ENCODE measurements around the gene RBMS1.
"Not testable (repeated sequence)": the region's sequence is repeated elsewhere in the genome, so short reads cannot be mapped to it uniquely, and the experiment has no call there.

RBMS1 gene

DNA sequence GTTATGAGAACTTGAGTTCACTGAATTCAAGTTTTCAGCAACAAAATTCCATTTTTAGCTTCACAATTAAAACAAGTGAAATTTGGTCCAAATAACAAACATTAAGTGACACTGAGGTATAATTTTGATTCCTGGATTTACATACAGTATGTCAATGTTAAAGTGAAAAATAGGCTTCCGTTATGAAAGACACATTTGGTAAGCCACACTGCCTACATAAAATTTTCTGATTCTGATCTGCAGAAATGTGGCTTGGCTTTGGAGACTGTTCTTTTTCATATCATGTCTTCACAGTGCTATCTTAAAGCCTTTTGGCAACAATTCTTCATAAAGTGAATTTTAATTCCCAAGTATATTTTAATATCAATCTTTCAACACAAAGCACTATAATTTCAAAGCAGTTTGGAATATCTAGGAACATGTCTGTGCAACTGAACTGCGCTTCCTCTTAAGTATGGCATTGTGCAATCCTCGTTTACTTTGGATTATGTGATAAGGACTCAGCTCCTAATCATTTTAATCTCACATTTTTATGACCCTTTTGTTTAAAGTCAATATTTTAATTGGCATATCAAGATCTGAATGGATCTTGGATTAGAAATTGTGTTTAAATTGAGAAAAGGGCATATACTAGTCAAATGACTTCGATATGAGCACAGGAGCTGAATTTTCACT, 60.0 kb downstream of the RBMS1 start:
- DNase-seq (ENCODE audit: low read depth), result no peak

GRCh38 chr2:160432633-160433032, 61.0 kb downstream of the RBMS1 start:
- no peak for DNase-seq (ENCODE audit: low read depth)

- no peak for DNase-seq (ENCODE audit: low read depth)
These were observed 62.2 kb downstream of the RBMS1 start for GRCh38 chr2:160431441-160431840.

DNA sequence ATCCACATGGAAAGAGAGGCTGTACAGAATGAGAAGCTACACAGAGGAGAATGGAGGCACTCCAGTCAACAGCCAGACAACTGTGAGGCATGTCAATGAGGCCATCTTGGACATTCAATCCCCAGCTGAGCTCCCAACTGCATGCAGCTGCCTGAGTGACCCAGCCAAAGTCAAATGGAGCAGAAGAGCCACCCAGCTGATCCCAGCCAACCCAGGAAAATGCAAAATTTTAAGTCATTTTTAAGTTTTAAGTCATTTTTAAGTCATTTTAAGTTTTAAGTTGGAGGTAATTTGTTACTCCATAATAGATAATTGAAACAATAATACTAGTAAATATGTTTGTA, 63.6 kb downstream of the RBMS1 start:
- DNase-seq (ENCODE audit: low read depth), result no peak

DNA sequence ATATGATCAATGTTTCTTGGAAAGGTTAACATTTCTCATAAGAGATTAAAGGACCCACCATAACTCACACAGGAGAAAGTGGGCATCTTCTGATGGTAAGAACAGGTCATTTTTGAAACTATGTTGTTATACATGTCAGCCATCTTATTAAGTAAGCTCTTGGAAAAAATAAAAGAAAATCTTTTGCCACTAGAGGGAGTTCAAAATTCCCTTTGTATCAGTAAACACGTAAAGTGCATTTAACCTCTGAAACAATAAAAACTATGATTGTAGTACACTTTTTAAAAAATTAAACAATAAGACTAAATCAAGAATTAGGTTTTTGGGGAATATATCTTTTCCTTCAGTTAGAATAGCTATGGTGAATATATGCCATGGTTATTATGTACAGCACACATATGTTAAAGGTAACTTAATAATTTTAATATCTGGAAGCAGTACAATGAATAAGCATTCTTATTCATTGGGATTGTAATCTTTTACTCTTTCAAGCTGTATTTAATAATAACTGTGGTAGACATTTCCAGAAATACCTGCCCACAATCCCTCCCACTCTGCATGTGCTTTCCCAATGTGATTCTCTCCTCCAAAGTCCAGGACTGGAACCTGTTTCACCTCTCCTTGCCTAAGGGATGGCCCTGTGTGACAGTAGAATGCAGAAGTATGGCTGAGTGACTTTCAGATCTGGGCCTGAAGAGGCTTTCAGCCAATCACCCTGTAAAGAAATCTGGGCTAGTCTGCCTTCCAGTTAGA, 64.2 kb downstream of the RBMS1 start:
- no peak for DNase-seq (ENCODE audit: low read depth)

- DNase-seq (ENCODE audit: low read depth), result no peak
These were observed 65.2 kb downstream of the RBMS1 start for GRCh38 chr2:160428405-160428763.

- DNase-seq (ENCODE audit: low read depth), result no peak
These were observed 65.8 kb downstream of the RBMS1 start for GRCh38 chr2:160427629-160428404.

DNA sequence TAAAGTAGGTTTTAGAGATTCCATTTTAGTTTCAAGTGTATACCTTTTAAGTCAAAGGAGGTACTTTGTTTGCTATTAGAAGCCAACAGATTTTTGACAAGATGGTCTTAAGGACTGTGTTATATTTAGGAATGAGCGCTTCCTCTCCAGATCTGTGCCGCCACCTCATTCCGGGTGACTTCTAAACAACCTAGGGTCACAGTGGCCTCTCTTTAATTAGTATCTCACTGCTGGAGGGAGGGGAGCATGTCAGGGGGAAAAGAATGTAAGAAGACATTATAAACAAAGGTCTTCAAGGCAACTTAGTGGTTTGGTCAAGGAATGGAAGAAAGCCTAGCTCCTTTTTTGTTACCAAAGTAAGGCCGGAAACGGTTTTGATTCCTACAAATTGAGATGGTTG, 67.0 kb downstream of the RBMS1 start:
- no peak for DNase-seq (ENCODE audit: low read depth)

DNA sequence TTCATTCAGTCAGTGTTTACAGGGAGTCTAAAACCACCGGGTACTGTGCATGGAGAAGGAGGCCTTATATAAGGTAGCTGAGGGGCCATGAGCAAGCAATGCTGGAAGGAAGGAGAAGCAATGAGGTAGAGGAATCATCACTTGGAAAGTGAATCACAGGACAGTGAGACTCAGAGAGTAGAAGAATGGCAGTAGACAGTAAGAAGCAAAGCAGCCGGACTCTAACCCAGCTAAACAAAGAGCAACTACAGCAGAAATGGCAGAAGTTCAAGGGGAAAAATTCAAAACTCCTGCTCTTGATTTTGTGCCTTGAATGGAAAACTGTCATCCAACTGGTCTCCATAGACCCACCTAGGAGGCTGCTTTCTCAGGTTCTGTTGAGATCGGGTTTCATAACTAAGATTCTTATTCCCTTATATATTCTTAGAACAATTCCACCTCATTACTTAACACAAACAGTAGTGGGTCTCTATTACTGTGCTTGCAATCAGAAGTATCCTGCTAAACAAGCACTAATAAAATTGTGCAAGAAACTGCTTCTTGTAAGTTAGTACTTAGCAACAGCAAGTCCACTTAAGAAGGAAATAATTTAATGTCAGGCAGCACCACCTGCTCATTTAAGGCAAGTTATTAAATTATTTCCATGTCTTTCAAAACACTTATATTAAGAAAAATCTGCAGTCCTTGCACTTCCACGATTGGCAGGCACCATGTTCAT, 68.0 kb downstream of the RBMS1 start:
- no peak for DNase-seq (ENCODE audit: low read depth)

DNA sequence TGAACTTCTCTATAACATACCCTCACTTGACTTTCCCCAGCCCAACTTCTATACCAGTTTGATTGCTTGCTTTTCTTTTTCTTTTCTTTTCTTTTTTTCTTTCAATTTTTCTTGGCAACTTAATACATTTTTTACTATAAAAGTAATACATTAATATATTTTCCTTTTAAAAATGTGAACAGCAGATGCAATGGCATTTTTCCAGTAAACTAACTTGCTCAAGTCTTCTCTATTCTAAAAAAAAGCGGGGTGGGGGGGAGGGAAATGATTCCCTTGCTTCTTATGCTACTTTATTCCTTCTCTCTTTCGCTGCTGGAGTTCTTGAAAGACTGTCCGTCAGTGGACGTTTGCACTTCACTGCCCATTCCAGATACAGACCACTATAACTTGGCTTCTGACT, 70.5 kb downstream of the RBMS1 start:
- DNase-seq (ENCODE audit: low read depth), result no peak

DNA sequence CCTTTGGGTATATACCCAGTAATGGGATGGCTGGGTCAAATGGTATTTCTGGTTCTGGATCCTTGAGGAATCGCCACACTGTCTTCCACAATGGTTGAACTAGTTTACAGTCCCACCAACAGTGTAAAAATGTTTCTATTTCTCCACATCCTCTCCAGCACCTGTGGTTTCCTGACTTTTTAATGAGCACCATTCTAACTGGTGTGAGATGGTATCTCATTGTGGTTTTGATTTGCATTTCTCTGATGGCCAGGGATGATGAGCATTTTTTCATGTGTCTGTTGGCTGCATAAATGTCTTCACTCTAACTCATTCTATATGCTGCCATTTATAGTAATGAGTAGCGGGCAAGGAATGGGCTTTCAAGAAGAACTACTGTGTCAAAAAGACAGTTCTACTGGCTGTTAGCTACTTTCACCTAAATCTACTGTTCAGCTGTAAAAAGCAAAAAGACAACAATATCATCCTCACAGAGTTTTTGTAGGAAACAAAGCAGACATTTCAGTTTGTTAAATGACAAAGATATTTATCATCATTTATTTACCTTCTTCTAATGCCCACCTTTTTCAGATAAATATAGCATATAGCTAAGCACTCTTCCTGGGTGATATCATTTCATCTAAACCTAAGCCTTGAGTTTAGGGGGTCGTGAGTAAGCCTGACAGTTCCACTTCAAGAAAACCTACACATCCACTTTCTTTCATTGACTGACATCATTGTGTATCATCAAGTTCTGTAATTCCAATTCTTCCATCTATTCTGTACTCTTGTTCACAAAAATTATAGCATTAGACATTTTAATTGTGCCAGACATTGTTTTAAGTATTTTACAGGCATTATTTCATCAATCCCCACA, 71.7 kb downstream of the RBMS1 start:
- DNase-seq (ENCODE audit: low read depth), result not testable (repeated sequence)

- DNase-seq (ENCODE audit: low read depth), result no peak
These were observed 72.9 kb downstream of the RBMS1 start for GRCh38 chr2:160420711-160421110.

DNA sequence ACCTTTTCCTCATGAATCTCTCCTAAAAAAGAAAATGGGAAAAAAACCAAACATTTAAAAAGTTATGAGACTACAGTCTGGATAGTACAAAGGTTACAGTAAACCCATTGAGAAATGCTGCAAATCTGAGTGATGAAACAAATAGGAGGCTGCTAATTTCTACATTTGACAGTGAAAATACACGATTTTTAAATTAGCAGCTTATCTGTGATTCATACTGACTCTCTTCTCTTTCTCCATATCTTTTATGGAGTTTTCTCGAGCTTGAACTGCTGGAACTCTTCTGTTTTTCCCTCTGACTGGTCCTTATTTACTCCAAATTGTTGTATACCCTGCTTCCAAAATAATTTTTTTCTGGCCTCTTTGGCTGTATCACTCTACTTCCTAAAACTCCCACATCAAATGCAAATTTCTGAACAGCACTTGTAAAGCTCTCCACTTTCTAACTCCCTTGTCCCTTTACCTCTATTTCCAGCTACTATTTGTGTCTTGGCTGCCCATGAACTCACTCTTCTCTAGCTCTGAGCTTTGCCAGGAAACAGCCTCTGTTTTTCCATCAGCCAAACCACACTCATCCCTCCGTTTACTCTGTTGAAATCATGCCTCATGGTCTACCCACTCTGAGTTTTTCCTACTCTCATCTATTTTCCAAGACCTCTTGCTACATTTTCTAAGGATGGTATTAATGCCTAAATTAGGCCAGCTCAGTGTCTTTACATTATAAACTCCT, 73.7 kb downstream of the RBMS1 start:
- peak; percentile 90 for DNase-seq (ENCODE audit: low read depth)

DNA sequence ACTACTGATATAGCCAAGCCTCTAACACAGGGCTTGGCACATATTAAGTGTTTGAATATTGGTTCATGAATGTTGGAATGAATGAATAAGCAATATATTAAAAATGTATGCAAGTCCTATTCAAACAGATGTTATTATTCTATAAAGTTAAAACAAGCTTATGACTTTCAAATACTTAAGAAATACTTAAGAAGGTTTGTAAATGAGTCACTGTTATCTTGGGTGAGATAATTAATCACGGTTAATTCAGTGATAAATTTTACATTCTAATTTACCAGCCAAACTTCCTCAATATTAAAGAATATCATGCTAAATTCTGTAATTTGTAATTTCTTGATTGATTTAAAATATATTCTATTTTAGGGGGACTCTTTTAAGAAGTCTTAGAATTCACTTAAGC, 74.8 kb downstream of the RBMS1 start:
- no peak for DNase-seq (ENCODE audit: low read depth)

- no peak for DNase-seq (ENCODE audit: low read depth)
These were observed 75.2 kb downstream of the RBMS1 start for GRCh38 chr2:160418398-160418765.

- peak; percentile 90 for DNase-seq (ENCODE audit: low read depth)
These were observed 75.7 kb downstream of the RBMS1 start for GRCh38 chr2:160417745-160418397.

DNA sequence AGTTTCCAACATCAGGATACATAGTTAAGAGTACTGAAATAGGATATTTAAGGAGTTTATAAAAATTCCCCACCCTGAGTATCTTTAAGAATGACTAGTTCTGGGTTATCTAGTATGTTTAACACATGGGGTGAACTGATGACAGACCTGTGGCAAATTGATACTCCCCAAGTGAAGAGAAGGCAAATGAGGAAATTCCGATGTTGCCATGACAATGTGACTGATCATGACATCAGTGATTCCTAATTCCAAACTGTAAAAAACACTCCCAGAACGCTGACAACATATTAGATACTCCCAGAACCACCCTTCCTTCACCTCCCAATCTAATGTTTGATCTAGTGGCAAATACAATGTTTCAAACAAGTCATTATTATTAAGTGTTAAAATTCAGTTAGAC, 77.6 kb downstream of the RBMS1 start:
- DNase-seq (ENCODE audit: low read depth), result peak; percentile 75

- no peak for DNase-seq (ENCODE audit: low read depth)
These were observed 81.7 kb downstream of the RBMS1 start for GRCh38 chr2:160411955-160412354.

GRCh38 chr2:160411167-160411566, 82.4 kb downstream of the RBMS1 start:
- DNase-seq (ENCODE audit: low read depth), result no peak

- no peak for DNase-seq (ENCODE audit: low read depth)
These were observed 84.1 kb downstream of the RBMS1 start for GRCh38 chr2:160409480-160409879.

DNA sequence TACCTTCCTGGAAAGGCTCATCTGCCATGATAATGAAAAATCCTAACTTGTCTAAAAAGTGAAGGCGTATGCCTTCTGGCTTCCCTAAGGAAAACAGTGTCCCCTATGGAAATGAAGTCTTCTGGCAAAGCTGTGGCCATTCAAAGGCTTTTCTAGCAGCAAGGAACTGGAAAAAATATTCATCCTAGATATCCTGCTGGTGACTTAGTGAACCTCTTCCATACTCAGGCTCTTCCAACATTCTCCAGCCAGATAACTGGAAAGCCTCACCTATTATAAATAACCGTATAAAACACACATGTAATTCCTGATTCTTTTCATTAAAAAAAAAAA, 84.7 kb downstream of the RBMS1 start:
- no peak for DNase-seq (ENCODE audit: low read depth)
